HCT116 (cell line): ENCODE results near the gene ATP6V0B. TPM values are rescaled to one million over a fixed set of nuclear protein-coding genes. Genes with fewer than 3 reads are reported as not detected.

Experiments used
- ATAC-seq: fragments of 200-7000 bp; cut with Tn5 transposase; 2 replicates; pipeline ENCODE4 v1.9.1; 2020; ENCODE audit warnings: mild to moderate bottlenecking, moderate library complexity
- BruUV-seq: library from RNA; stranded (reverse); fragments of 400-500 nt; replicated peaks from 2 replicates; lab custom pipeline; 2021; lab: Mats Ljungman, UMichigan
- CTCF ChIA-PET: fragments of 300-600 bp; sonication (Branson Sonifier 250); formaldehyde crosslinking; loops from one replicate; lab custom pipeline; 2021; ENCODE audit warnings: antibody characterized with exemption; lab: Charles Lee
- POLR2A ChIA-PET: fragments of 300-600, 350-600 bp; sonication (Branson Sonifier 250); formaldehyde crosslinking; loops from one replicate; lab custom pipeline; 2021; ENCODE audit warnings: antibody characterized with exemption; lab: Charles Lee
- RAD21 ChIA-PET, 2 experiments: fragments of 300-600 bp; sonication (Branson Sonifier 250); formaldehyde crosslinking; loops; one replicate each; lab custom pipeline; 2023; ENCODE audit warnings: low total read pairs in 2 of 2; ENCODE audit not compliant: uncharacterized antibody in 2 of 2, unreplicated experiment in 2 of 2, low non-redundant PET in 1 of 2; lab: Charles Lee
- DNase-seq: peaks from one replicate; pipeline ENCODE4 v3.0.0-alpha.2; 2010; ENCODE audit warnings: low read depth, low spot score
- H2AFZ ChIP-seq: fragments of 200-600 bp; shearing (Covaris generic), sonication (generic); 2 replicates; pipeline ENCODE4 v1.6.1; 2017; ENCODE audit warnings: low read depth, mixed run types, mixed read lengths, antibody characterized with exemption, low read length; ENCODE audit not compliant: poor library complexity, severe bottlenecking
- H3K27ac ChIP-seq: 2 replicates; pipeline ENCODE4 v1.5.1; 2012; ENCODE audit warnings: low read depth, low read length
- H3K27me3 ChIP-seq: fragments of 200-600 bp; sonication (generic); 2 replicates; pipeline ENCODE4 v1.6.1; 2016; ENCODE audit warnings: mixed run types, low read length, mixed read lengths; ENCODE audit not compliant: insufficient read depth
- H3K36me3 ChIP-seq, 2 experiments: fragments of 200-500 bp in 1 of 2; fragments of 200-600 bp in 1 of 2; sonication (Bioruptor generic) in 1 of 2; sonication (generic) in 1 of 2; 2 replicates each; pipeline versions ENCODE4 v1.5.1 to v1.6.1; 2014 to 2016; ENCODE audit warnings: low read length in 2 of 2, inconsistent platforms in 1 of 2, mixed read lengths in 1 of 2, mixed run types in 1 of 2; ENCODE audit not compliant: insufficient read depth in 2 of 2, control insufficient read depth in 1 of 2
- H3K4me1 ChIP-seq, 2 experiments: fragments of 200-600 bp in 1 of 2; sonication (generic) in 1 of 2; 2 replicates each; pipeline versions ENCODE4 v1.5.1 to v1.6.1; 2012 to 2017; ENCODE audit warnings: low read length in 2 of 2, inconsistent platforms in 1 of 2, mild to moderate bottlenecking in 1 of 2, mixed read lengths in 1 of 2, mixed run types in 1 of 2, moderate library complexity in 1 of 2; ENCODE audit not compliant: insufficient read depth in 2 of 2, control insufficient read depth in 1 of 2
- H3K4me2 ChIP-seq: fragments of 200-600 bp; sonication (generic); 2 replicates; pipeline ENCODE4 v1.6.1; 2017; ENCODE audit warnings: mixed run types, low read length, mixed read lengths
- H3K4me3 ChIP-seq, 2 experiments: fragments of 200-600 bp in 1 of 2; sonication (generic) in 1 of 2; replicated peaks in 1 of 2; 2 replicates each; pipeline ENCODE4 v1.5.1; 2011 to 2016; ENCODE audit warnings: low read length in 2 of 2, control low read depth in 1 of 2, low read depth in 1 of 2, mild to moderate bottlenecking in 1 of 2, mixed read lengths in 1 of 2, mixed run types in 1 of 2
- H3K79me2 ChIP-seq: fragments of 200-600 bp; sonication (generic); 2 replicates; pipeline ENCODE4 v1.6.1; 2017; ENCODE audit warnings: mild to moderate bottlenecking, mixed run types, low read length, moderate library complexity, mixed read lengths; ENCODE audit not compliant: insufficient read depth
- H3K9ac ChIP-seq: fragments of 200-600 bp; sonication (generic); 2 replicates; pipeline ENCODE4 v1.6.1; 2016; ENCODE audit warnings: low read length, mixed read lengths
- H3K9me2 ChIP-seq: fragments of 200-600 bp; sonication (generic), shearing (Covaris generic); 2 replicates; pipeline ENCODE4 v1.6.1; 2017; ENCODE audit warnings: mixed run types, mild to moderate bottlenecking, moderate library complexity; ENCODE audit not compliant: insufficient read depth
- H3K9me3 ChIP-seq, 2 experiments: fragments of 200-500 bp in 1 of 2; fragments of 200-600 bp in 1 of 2; sonication (Bioruptor generic) in 1 of 2; sonication (generic) in 1 of 2; 2 replicates each; pipeline ENCODE4 v1.6.1; 2014 to 2017; ENCODE audit warnings: low read length in 2 of 2, mixed read lengths in 2 of 2, inconsistent platforms in 1 of 2, low read depth in 1 of 2, mild to moderate bottlenecking in 1 of 2, mixed run types in 1 of 2, moderate library complexity in 1 of 2; ENCODE audit not compliant: control insufficient read depth in 1 of 2, insufficient read depth in 1 of 2
- H4K20me1 ChIP-seq: fragments of 200-600 bp; sonication (generic), shearing (Covaris generic); 2 replicates; pipeline ENCODE4 v1.6.1; 2017; ENCODE audit warnings: mixed run types, mild to moderate bottlenecking, moderate library complexity; ENCODE audit not compliant: insufficient read depth
- ATF3 ChIP-seq: IDR thresholded peaks from 2 replicates; pipeline ENCODE4 v1.6.1; 2012
- CBX3 ChIP-seq: IDR thresholded peaks from 2 replicates; pipeline ENCODE4 v1.6.1; 2012; ENCODE audit warnings: low read depth
- CEBPB ChIP-seq: IDR thresholded peaks from 2 replicates; pipeline ENCODE4 v1.6.1; 2012; ENCODE audit warnings: low read depth
- EGR1 ChIP-seq: IDR thresholded peaks from 2 replicates; pipeline ENCODE4 v1.6.1; 2012; ENCODE audit warnings: low read depth
- ELF1 ChIP-seq: IDR thresholded peaks from 2 replicates; pipeline ENCODE4 v1.6.1; 2012; ENCODE audit warnings: low read depth, borderline replicate concordance
- EZH2 ChIP-seq: fragments of 200-600 bp; sonication (generic); IDR thresholded peaks from 2 replicates; pipeline ENCODE4 v1.6.1; 2017; ENCODE audit warnings: antibody characterized with exemption, mixed run types
- JUND ChIP-seq: IDR thresholded peaks from 2 replicates; pipeline ENCODE4 v1.6.1; 2012
- POLR2A ChIP-seq: IDR thresholded peaks from 2 replicates; pipeline ENCODE4 v1.7.0; 2011; ENCODE audit warnings: borderline replicate concordance; ENCODE audit not compliant: insufficient read depth, insufficient read length; ENCODE audit errors: extremely low read depth
- POLR2AphosphoS5 ChIP-seq: IDR thresholded peaks from 2 replicates; pipeline ENCODE4 v1.6.1; 2011; ENCODE audit warnings: mild to moderate bottlenecking, low read depth, low read length, moderate library complexity
- RAD21 ChIP-seq: IDR thresholded peaks from 2 replicates; pipeline ENCODE4 v1.6.1; 2012; ENCODE audit warnings: low read depth, mild to moderate bottlenecking
- SRF ChIP-seq: IDR thresholded peaks from 2 replicates; pipeline ENCODE4 v1.6.1; 2012; ENCODE audit warnings: low read depth
- YY1 ChIP-seq: IDR thresholded peaks from 2 replicates; pipeline ENCODE4 v1.6.1; 2011; ENCODE audit warnings: low read length, low read depth, moderate library complexity, mild to moderate bottlenecking; ENCODE audit not compliant: insufficient replicate concordance; ENCODE audit errors: extremely low read depth
- ZFX ChIP-seq: fragments of 450-650 bp; IDR thresholded peaks from 2 replicates; pipeline ENCODE4 v1.6.1; 2017
- ZNF274 ChIP-seq: fragments of 200-500 bp; sonication (Bioruptor generic); IDR thresholded peaks from 2 replicates; pipeline ENCODE4 v1.6.1; 2014; ENCODE audit warnings: mild to moderate bottlenecking, low read depth, low read length, inconsistent platforms
- intact Hi-C: fragments of 100-400 bp; cut with micrococcal nuclease; formaldehyde crosslinking; loops from 2 replicates; pipeline ENCODE4 v1.10.0; 2022
- total RNA-seq: library from RNA; stranded (reverse); gene quantifications from one replicate; pipeline ENCODE4 v1.2.1, GENCODE V29; 2021; ENCODE audit not compliant: unreplicated experiment
- TF ChIP-seq, protein P1 (sequence below): IDR thresholded peaks from 2 replicates; pipeline ENCODE4 v1.6.1; 2012

ATP6V0B gene
- total RNA-seq, 1 experiment from 2014 or later = 122 TPM

DNA sequence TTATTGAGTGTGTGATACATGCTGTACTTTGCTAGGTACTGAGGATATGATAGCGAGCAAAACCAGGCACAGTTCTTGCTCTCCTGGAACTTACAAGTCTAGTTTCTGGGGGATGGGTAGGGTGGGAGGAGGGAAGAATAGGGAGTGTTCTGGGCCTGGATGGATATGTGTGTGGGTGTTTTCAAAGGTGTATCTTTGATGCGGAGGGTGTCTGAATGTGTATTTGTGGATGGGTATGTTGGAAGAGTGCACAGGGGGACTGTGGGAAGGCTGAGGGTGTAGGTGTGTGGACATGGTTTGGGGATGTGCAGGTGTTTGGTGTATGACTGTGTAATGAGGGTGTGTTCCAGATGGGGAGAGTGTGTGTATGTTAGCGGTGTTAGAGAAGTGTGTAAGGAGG lies 9.4 kb upstream of the ATP6V0B start:
- ChIA-PET RAD21 (no interaction called here), POLR2A (no interaction called here), CTCF (no interaction called here)
- BruUV-seq = no TSS peak
- no peak overlapping the region for H3K9ac ChIP-seq
- no peaks in the 10 kb centered on the region for H3K27me3 ChIP-seq
- TF ChIP-seq ZFX (no peak), ATF3 (no peak), CEBPB (no peak), RAD21 (no peak), ZNF274 (no peak), SRF (no peak), CBX3 (no peak), ELF1 (no peak), POLR2A (no peak), EGR1 (no peak), JUND (no peak), POLR2AphosphoS5 (no peak), EZH2 (no peak), YY1 (no peak)
- TF ChIP-seq, protein P1, sequence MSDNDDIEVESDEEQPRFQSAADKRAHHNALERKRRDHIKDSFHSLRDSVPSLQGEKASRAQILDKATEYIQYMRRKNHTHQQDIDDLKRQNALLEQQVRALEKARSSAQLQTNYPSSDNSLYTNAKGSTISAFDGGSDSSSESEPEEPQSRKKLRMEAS = no peak
- H3K36me3 ChIP-seq = no peaks in the 10 kb centered on the region; a peak in 2 of 4 replicates
- ATAC-seq (no peak), DNase-seq (no peak)
- H3K9me2 ChIP-seq = no peaks in the 10 kb centered on the region
- peaks cover 5% of the 10 kb centered on the region for H3K79me2 ChIP-seq
- no peak overlapping the region for H3K27ac ChIP-seq
- H2AFZ ChIP-seq = no peak overlapping the region
- intact Hi-C loops = no loop called here
- H3K9me3 ChIP-seq = no peaks in the 10 kb centered on the region
- H3K4me2 ChIP-seq = no peak overlapping the region
- no peaks in the 10 kb centered on the region for H4K20me1 ChIP-seq
- H3K4me1 ChIP-seq = peaks cover 0 to 4% of the 10 kb centered on the region in 2 experiments; a peak in 1 of 4 replicates
- no peak overlapping the region for H3K4me3 ChIP-seq
